SK-N-MC (cell line): ENCODE measurements around the gene ZGRF1.
A peak's percentile ranks its signal among the peaks of the same experiment; 100 is the strongest.
"Not testable (repeated sequence)": the region's sequence is repeated elsewhere in the genome, so short reads cannot be mapped to it uniquely, and the experiment has no call there.

Experiments
- DNase-seq: peaks from one replicate; pipeline ENCODE4 v3.0.0-alpha.2; 2011; ENCODE audit warnings: low read depth, low spot score
- H3K27ac ChIP-seq: fragments of 200-600 bp; sonication (generic); 2 replicates; pipeline ENCODE4 v1.5.1; 2016; ENCODE audit warnings: mixed run types
- H3K36me3 ChIP-seq: fragments of 200-600 bp; sonication (generic); 2 replicates; pipeline ENCODE4 v1.6.1; 2017; ENCODE audit warnings: antibody characterized with exemption, low read length, mixed read lengths; ENCODE audit not compliant: insufficient read depth
- H3K4me3 ChIP-seq: fragments of 200-600 bp; sonication (generic); 2 replicates; pipeline ENCODE4 v1.5.1; 2016
- H3K9ac ChIP-seq: fragments of 200-600 bp; sonication (generic); 2 replicates; pipeline ENCODE4 v1.8.0; 2017; ENCODE audit warnings: mixed run types, mixed read lengths; ENCODE audit not compliant: insufficient read length
- H3K9me3 ChIP-seq: fragments of 200-600 bp; sonication (generic); 2 replicates; pipeline ENCODE4 v1.6.1; 2017; ENCODE audit warnings: low read depth, mild to moderate bottlenecking, antibody characterized with exemption, low read length, moderate library complexity, mixed read lengths
- EZH2 ChIP-seq: fragments of 200-600 bp; sonication (generic); IDR thresholded peaks from one replicate; pipeline ENCODE4 v1.6.1; 2017; ENCODE audit warnings: antibody characterized with exemption
- FOXP2 ChIP-seq: optimal IDR thresholded peaks from 2 replicates; pipeline ENCODE3; 2011; ENCODE audit warnings: mild to moderate bottlenecking, moderate library complexity; ENCODE audit not compliant: insufficient read depth; ENCODE audit errors: extremely low read length, control extremely low read depth
- POLR2AphosphoS5 ChIP-seq: IDR thresholded peaks from 2 replicates; pipeline ENCODE4 v1.6.1; 2012; ENCODE audit warnings: mild to moderate bottlenecking, low read depth, low read length, borderline replicate concordance

Gene ZGRF1

GRCh38 chr4:112523764-112524505 is 112.8 kb downstream of the ZGRF1 start:
- no peak overlapping the region for H3K9ac ChIP-seq
- TF ChIP-seq FOXP2, result no peak
- TF ChIP-seq EZH2, result no peak
- no peak for TF ChIP-seq POLR2AphosphoS5

GRCh38 chr4:112523008-112523721 is 113.5 kb downstream of the ZGRF1 start:
- TF ChIP-seq POLR2AphosphoS5 (no peak), FOXP2 (no peak), EZH2 (no peak)
- no peak for DNase-seq
- H3K36me3 ChIP-seq, result no peaks in the 10 kb centered on the region
- H3K27ac ChIP-seq, result no peak overlapping the region
- no peaks in the 10 kb centered on the region for H3K9me3 ChIP-seq
- H3K4me3 ChIP-seq, result peak overlapping the region; percentile 74
- peak overlapping the region; percentile 5 for H3K9ac ChIP-seq

More at GRCh38 chr4:112523764-112524505, 112.8 kb downstream of the ZGRF1 start:
- DNase-seq, result no peak
- Histone ChIP-seq H3K4me3 (peak overlapping the region; percentile 74), H3K9me3 (no peaks in the 10 kb centered on the region), H3K36me3 (no peaks in the 10 kb centered on the region), H3K27ac (no peak overlapping the region)

- not testable (repeated sequence) for H3K4me3 ChIP-seq, DNase-seq, H3K9me3 ChIP-seq
These were observed 114.3 kb downstream of the ZGRF1 start for GRCh38 chr4:112522431-112522830.

GRCh38 chr4:112521123-112522023 is 115.3 kb downstream of the ZGRF1 start:
- DNase-seq, result no peak
- Histone ChIP-seq H3K36me3 (no peaks in the 10 kb centered on the region), H3K9me3 (no peaks in the 10 kb centered on the region), H3K9ac (no peak overlapping the region), H3K4me3 (no peak overlapping the region), H3K27ac (no peak overlapping the region)
- TF ChIP-seq POLR2AphosphoS5 (no peak), EZH2 (no peak), FOXP2 (no peak)

More at GRCh38 chr4:112522431-112522830, 114.3 kb downstream of the ZGRF1 start:
- not testable (repeated sequence) for H3K9ac ChIP-seq, H3K27ac ChIP-seq, H3K36me3 ChIP-seq

GRCh38 chr4:112520598-112521122 is 116.0 kb downstream of the ZGRF1 start:
- H3K4me3 ChIP-seq, result peak overlapping the region; percentile 50
- TF ChIP-seq EZH2, result no peak
- no peak for TF ChIP-seq FOXP2
- TF ChIP-seq POLR2AphosphoS5, result no peak

GRCh38 chr4:112519689-112520597 is 116.8 kb downstream of the ZGRF1 start:
- no peaks in the 10 kb centered on the region for H3K36me3 ChIP-seq
- peak overlapping the region; percentile 50 for H3K4me3 ChIP-seq
- H3K27ac ChIP-seq, result no peak overlapping the region
- H3K9ac ChIP-seq, result no peak overlapping the region
- DNase-seq, result no peak
- no peaks in the 10 kb centered on the region for H3K9me3 ChIP-seq
- TF ChIP-seq POLR2AphosphoS5, result no peak
- TF ChIP-seq EZH2, result no peak
- no peak for TF ChIP-seq FOXP2

More at GRCh38 chr4:112520598-112521122, 116.0 kb downstream of the ZGRF1 start:
- H3K9ac ChIP-seq, result no peak overlapping the region
- H3K27ac ChIP-seq, result no peak overlapping the region
- no peaks in the 10 kb centered on the region for H3K9me3 ChIP-seq
- no peaks in the 10 kb centered on the region for H3K36me3 ChIP-seq
- DNase-seq, result no peak

- TF ChIP-seq POLR2AphosphoS5, result no peak
- no peaks in the 10 kb centered on the region for H3K9me3 ChIP-seq
- no peak overlapping the region for H3K27ac ChIP-seq
- H3K9ac ChIP-seq, result no peak overlapping the region
- no peak for DNase-seq
- no peak overlapping the region for H3K4me3 ChIP-seq
- H3K36me3 ChIP-seq, result no peaks in the 10 kb centered on the region
These were observed 118.0 kb downstream of the ZGRF1 start for GRCh38 chr4:112518675-112519074.
